HCT116 (cell line): ENCODE results near the gene LEKR1. TPM values are rescaled to one million over a fixed set of nuclear protein-coding genes. Genes with fewer than 3 reads are reported as not detected.

ENCODE experiments used
- ATAC-seq: fragments of 200-7000 bp; cut with Tn5 transposase; 2 replicates; pipeline ENCODE4 v1.9.1; 2020; ENCODE audit warnings: mild to moderate bottlenecking, moderate library complexity
- BruUV-seq: library from RNA; stranded (reverse); fragments of 400-500 nt; replicated peaks from 2 replicates; lab custom pipeline; 2021; lab: Mats Ljungman, UMichigan
- CTCF ChIA-PET: fragments of 300-600 bp; sonication (Branson Sonifier 250); formaldehyde crosslinking; loops from one replicate; lab custom pipeline; 2021; ENCODE audit warnings: antibody characterized with exemption; lab: Charles Lee
- POLR2A ChIA-PET: fragments of 300-600, 350-600 bp; sonication (Branson Sonifier 250); formaldehyde crosslinking; loops from one replicate; lab custom pipeline; 2021; ENCODE audit warnings: antibody characterized with exemption; lab: Charles Lee
- RAD21 ChIA-PET, 2 experiments: fragments of 300-600 bp; sonication (Branson Sonifier 250); formaldehyde crosslinking; loops; one replicate each; lab custom pipeline; 2023; ENCODE audit warnings: low total read pairs in 2 of 2; ENCODE audit not compliant: uncharacterized antibody in 2 of 2, unreplicated experiment in 2 of 2, low non-redundant PET in 1 of 2; lab: Charles Lee
- DNase-seq: peaks from one replicate; pipeline ENCODE4 v3.0.0-alpha.2; 2010; ENCODE audit warnings: low read depth, low spot score
- H2AFZ ChIP-seq: fragments of 200-600 bp; shearing (Covaris generic), sonication (generic); 2 replicates; pipeline ENCODE4 v1.6.1; 2017; ENCODE audit warnings: low read depth, mixed run types, mixed read lengths, antibody characterized with exemption, low read length; ENCODE audit not compliant: poor library complexity, severe bottlenecking
- H3K27ac ChIP-seq: 2 replicates; pipeline ENCODE4 v1.5.1; 2012; ENCODE audit warnings: low read depth, low read length
- H3K27me3 ChIP-seq: fragments of 200-600 bp; sonication (generic); 2 replicates; pipeline ENCODE4 v1.6.1; 2016; ENCODE audit warnings: mixed run types, low read length, mixed read lengths; ENCODE audit not compliant: insufficient read depth
- H3K36me3 ChIP-seq, 2 experiments: fragments of 200-500 bp in 1 of 2; fragments of 200-600 bp in 1 of 2; sonication (Bioruptor generic) in 1 of 2; sonication (generic) in 1 of 2; 2 replicates each; pipeline versions ENCODE4 v1.5.1 to v1.6.1; 2014 to 2016; ENCODE audit warnings: low read length in 2 of 2, inconsistent platforms in 1 of 2, mixed read lengths in 1 of 2, mixed run types in 1 of 2; ENCODE audit not compliant: insufficient read depth in 2 of 2, control insufficient read depth in 1 of 2
- H3K4me1 ChIP-seq, 2 experiments: fragments of 200-600 bp in 1 of 2; sonication (generic) in 1 of 2; 2 replicates each; pipeline versions ENCODE4 v1.5.1 to v1.6.1; 2012 to 2017; ENCODE audit warnings: low read length in 2 of 2, inconsistent platforms in 1 of 2, mild to moderate bottlenecking in 1 of 2, mixed read lengths in 1 of 2, mixed run types in 1 of 2, moderate library complexity in 1 of 2; ENCODE audit not compliant: insufficient read depth in 2 of 2, control insufficient read depth in 1 of 2
- H3K4me2 ChIP-seq: fragments of 200-600 bp; sonication (generic); 2 replicates; pipeline ENCODE4 v1.6.1; 2017; ENCODE audit warnings: mixed run types, low read length, mixed read lengths
- H3K4me3 ChIP-seq, 2 experiments: fragments of 200-600 bp in 1 of 2; sonication (generic) in 1 of 2; replicated peaks in 1 of 2; 2 replicates each; pipeline ENCODE4 v1.5.1; 2011 to 2016; ENCODE audit warnings: low read length in 2 of 2, control low read depth in 1 of 2, low read depth in 1 of 2, mild to moderate bottlenecking in 1 of 2, mixed read lengths in 1 of 2, mixed run types in 1 of 2
- H3K79me2 ChIP-seq: fragments of 200-600 bp; sonication (generic); 2 replicates; pipeline ENCODE4 v1.6.1; 2017; ENCODE audit warnings: mild to moderate bottlenecking, mixed run types, low read length, moderate library complexity, mixed read lengths; ENCODE audit not compliant: insufficient read depth
- H3K9ac ChIP-seq: fragments of 200-600 bp; sonication (generic); 2 replicates; pipeline ENCODE4 v1.6.1; 2016; ENCODE audit warnings: low read length, mixed read lengths
- H3K9me2 ChIP-seq: fragments of 200-600 bp; sonication (generic), shearing (Covaris generic); 2 replicates; pipeline ENCODE4 v1.6.1; 2017; ENCODE audit warnings: mixed run types, mild to moderate bottlenecking, moderate library complexity; ENCODE audit not compliant: insufficient read depth
- H3K9me3 ChIP-seq, 2 experiments: fragments of 200-500 bp in 1 of 2; fragments of 200-600 bp in 1 of 2; sonication (Bioruptor generic) in 1 of 2; sonication (generic) in 1 of 2; 2 replicates each; pipeline ENCODE4 v1.6.1; 2014 to 2017; ENCODE audit warnings: low read length in 2 of 2, mixed read lengths in 2 of 2, inconsistent platforms in 1 of 2, low read depth in 1 of 2, mild to moderate bottlenecking in 1 of 2, mixed run types in 1 of 2, moderate library complexity in 1 of 2; ENCODE audit not compliant: control insufficient read depth in 1 of 2, insufficient read depth in 1 of 2
- H4K20me1 ChIP-seq: fragments of 200-600 bp; sonication (generic), shearing (Covaris generic); 2 replicates; pipeline ENCODE4 v1.6.1; 2017; ENCODE audit warnings: mixed run types, mild to moderate bottlenecking, moderate library complexity; ENCODE audit not compliant: insufficient read depth
- CBX3 ChIP-seq: IDR thresholded peaks from 2 replicates; pipeline ENCODE4 v1.6.1; 2012; ENCODE audit warnings: low read depth
- CEBPB ChIP-seq: IDR thresholded peaks from 2 replicates; pipeline ENCODE4 v1.6.1; 2012; ENCODE audit warnings: low read depth
- CTCF ChIP-seq, 3 experiments: fragments of 200-600 bp in 1 of 3; sonication (generic) in 1 of 3; IDR thresholded peaks in 2 of 3; conservative IDR thresholded peaks in 1 of 3; 2 replicates each; pipeline ENCODE4 v1.5.1; 2012 to 2017; ENCODE audit warnings: low read depth in 2 of 3, low read length in 2 of 3, antibody characterized with exemption in 1 of 3, borderline replicate concordance in 1 of 3, control low read depth in 1 of 3, mild to moderate bottlenecking in 1 of 3, mixed read lengths in 1 of 3, mixed run types in 1 of 3, moderate library complexity in 1 of 3; ENCODE audit not compliant: insufficient read depth in 1 of 3
- JUND ChIP-seq: IDR thresholded peaks from 2 replicates; pipeline ENCODE4 v1.6.1; 2012
- POLR2A ChIP-seq: IDR thresholded peaks from 2 replicates; pipeline ENCODE4 v1.7.0; 2011; ENCODE audit warnings: borderline replicate concordance; ENCODE audit not compliant: insufficient read depth, insufficient read length; ENCODE audit errors: extremely low read depth
- POLR2AphosphoS5 ChIP-seq: IDR thresholded peaks from 2 replicates; pipeline ENCODE4 v1.6.1; 2011; ENCODE audit warnings: mild to moderate bottlenecking, low read depth, low read length, moderate library complexity
- RAD21 ChIP-seq: IDR thresholded peaks from 2 replicates; pipeline ENCODE4 v1.6.1; 2012; ENCODE audit warnings: low read depth, mild to moderate bottlenecking
- SP1 ChIP-seq: IDR thresholded peaks from 2 replicates; pipeline ENCODE4 v1.6.1; 2012; ENCODE audit warnings: low read depth
- SRF ChIP-seq: IDR thresholded peaks from 2 replicates; pipeline ENCODE4 v1.6.1; 2012; ENCODE audit warnings: low read depth
- TCF7L2 ChIP-seq: IDR thresholded peaks from 2 replicates; pipeline ENCODE4 v1.7.0; 2011; ENCODE audit warnings: borderline replicate concordance, inconsistent platforms; ENCODE audit not compliant: insufficient read depth, insufficient read length; ENCODE audit errors: extremely low read depth
- YY1 ChIP-seq: IDR thresholded peaks from 2 replicates; pipeline ENCODE4 v1.6.1; 2011; ENCODE audit warnings: low read length, low read depth, moderate library complexity, mild to moderate bottlenecking; ENCODE audit not compliant: insufficient replicate concordance; ENCODE audit errors: extremely low read depth
- ZFX ChIP-seq: fragments of 450-650 bp; IDR thresholded peaks from 2 replicates; pipeline ENCODE4 v1.6.1; 2017
- intact Hi-C: fragments of 100-400 bp; cut with micrococcal nuclease; formaldehyde crosslinking; loops from 2 replicates; pipeline ENCODE4 v1.10.0; 2022
- total RNA-seq: library from RNA; stranded (reverse); gene quantifications from one replicate; pipeline ENCODE4 v1.2.1, GENCODE V29; 2021; ENCODE audit not compliant: unreplicated experiment

Gene LEKR1
- total RNA-seq, 1 experiment from 2014 or later, result 2.1 TPM

GRCh38 chr3:157083824-157084223 is 257.7 kb downstream of the LEKR1 start:
- TF ChIP-seq ZFX (no peak), CBX3 (no peak), YY1 (no peak), POLR2AphosphoS5 (no peak), TCF7L2 (no peak), SP1 (no peak), JUND (no peak), CEBPB (no peak), POLR2A (no peak), SRF (no peak), CTCF (IDR thresholded peaks at IDR 0.05 in 2 of 3, conservative IDR thresholded peaks at IDR 0.05 in 1 of 3; ENCODE audit: borderline replicate concordance in 1 of 3, insufficient read depth in 1 of 3, low read depth in 2 of 3, low read length in 2 of 3) (no peak), RAD21 (no peak)
- no peaks in the 10 kb centered on the region for H3K27me3 ChIP-seq
- ChIA-PET POLR2A (no interaction called here), CTCF (no interaction called here), RAD21 (no interaction called here)
- ATAC-seq, result no peak
- H3K4me2 ChIP-seq, result no peak overlapping the region
- peaks cover 20 to 54% of the 10 kb centered on the region in 2 experiments for H3K4me1 ChIP-seq
- no TSS peak for BruUV-seq
- no peak overlapping the region for H2AFZ ChIP-seq
- no peak for DNase-seq
- H3K36me3 ChIP-seq, result no peaks in the 10 kb centered on the region
- no peak overlapping the region for H3K4me3 ChIP-seq
- no peak overlapping the region for H3K9ac ChIP-seq
- H3K79me2 ChIP-seq, result no peaks in the 10 kb centered on the region
- H3K27ac ChIP-seq, result no peak overlapping the region
- intact Hi-C loops, result loop anchor here (5.0 kb wide), 1 partner anchor 947 kb away; no protein-coding TSS in a partner anchor
- no peaks in the 10 kb centered on the region for H4K20me1 ChIP-seq
- no peaks in the 10 kb centered on the region for H3K9me3 ChIP-seq
- no peaks in the 10 kb centered on the region for H3K9me2 ChIP-seq
